Activated naive CD4-positive, alpha-beta T cell treated with anti-CD3 and anti-CD28 coated beads, Interleukin-2, amount 10 ng/mL, durations not matched to agents 7 days and 5 days (primary cell): ENCODE results near the gene TXNDC2.

Experiments
- CTCF ChIA-PET: fragments of 350-600 bp; sonication (Branson Sonifier 250); formaldehyde crosslinking; loops from one replicate; lab custom pipeline; 2021; ENCODE audit warnings: antibody characterized with exemption; lab: Charles Lee
- DNase-seq: peaks from one replicate; pipeline ENCODE4 v3.0.0-alpha.2; 2020
- H3K27ac Mint-ChIP-seq: one replicate; pipeline ENCODE4 v1.8.0; 2021; ENCODE audit warnings: mild to moderate bottlenecking, moderate library complexity, mixed read lengths
- H3K27me3 Mint-ChIP-seq: one replicate; pipeline ENCODE4 v1.8.0; 2021; ENCODE audit warnings: mild to moderate bottlenecking, mixed read lengths
- H3K36me3 Mint-ChIP-seq: one replicate; pipeline ENCODE4 v1.8.0; 2021; ENCODE audit warnings: mixed read lengths
- H3K4me1 Mint-ChIP-seq: one replicate; pipeline ENCODE4 v1.8.0; 2021; ENCODE audit warnings: mixed read lengths
- H3K4me3 Mint-ChIP-seq: one replicate; pipeline ENCODE4 v1.8.0; 2021; ENCODE audit warnings: mild to moderate bottlenecking, moderate library complexity, mixed read lengths
- H3K9me3 Mint-ChIP-seq: one replicate; pipeline ENCODE4 v1.8.0; 2021; ENCODE audit warnings: mixed read lengths

The TXNDC2 gene

GRCh38 chr18:9885170-9886004 is at the start of gene TXNDC2:
TSS of gene TXNDC2 (plus strand) at chr18:9885973. CDS start at chr18:9886681, 708 bp downstream.
- no peak for DNase-seq
- no peak within 1 kb of the TSS for H3K27ac Mint-ChIP-seq
- no peak within 1 kb of the TSS for H3K4me3 Mint-ChIP-seq
- CTCF ChIA-PET: no interaction called here
- H3K27me3 Mint-ChIP-seq: peaks cover 7% of the 10 kb centered on the region
- H3K9me3 Mint-ChIP-seq: no peaks in the 10 kb centered on the region
- H3K36me3 Mint-ChIP-seq: no peaks in the 10 kb centered on the region
- H3K4me1 Mint-ChIP-seq: no peaks in the 10 kb centered on the region

GRCh38 chr18:9838144-9838877 is 47.5 kb upstream of the TXNDC2 start:
- Mint-ChIP-seq H3K27me3 (peaks cover 6% of the 10 kb centered on the region), H3K27ac (no peak overlapping the region), H3K9me3 (no peaks in the 10 kb centered on the region), H3K4me3 (no peak overlapping the region), H3K36me3 (no peaks in the 10 kb centered on the region), H3K4me1 (no peaks in the 10 kb centered on the region)
- CTCF ChIA-PET: no interaction called here
- DNase-seq: no peak

GRCh38 chr18:9839211-9839610 is 46.6 kb upstream of the TXNDC2 start:
- peaks cover 6% of the 10 kb centered on the region for H3K27me3 Mint-ChIP-seq
- H3K27ac Mint-ChIP-seq: no peak overlapping the region
- H3K4me3 Mint-ChIP-seq: no peak overlapping the region
- H3K9me3 Mint-ChIP-seq: no peaks in the 10 kb centered on the region
- DNase-seq: no peak
- CTCF ChIA-PET: no interaction called here
- H3K4me1 Mint-ChIP-seq: no peaks in the 10 kb centered on the region
- H3K36me3 Mint-ChIP-seq: no peaks in the 10 kb centered on the region

- no peak overlapping the region for H3K27ac Mint-ChIP-seq
- H3K4me1 Mint-ChIP-seq: no peaks in the 10 kb centered on the region
- no peaks in the 10 kb centered on the region for H3K36me3 Mint-ChIP-seq
- H3K9me3 Mint-ChIP-seq: no peaks in the 10 kb centered on the region
- DNase-seq: no peak
- H3K4me3 Mint-ChIP-seq: no peak overlapping the region
- peaks cover 6% of the 10 kb centered on the region for H3K27me3 Mint-ChIP-seq
- CTCF ChIA-PET: no interaction called here
These were observed 45.9 kb upstream of the TXNDC2 start for GRCh38 chr18:9839853-9840252.

GRCh38 chr18:9841752-9842151 is 44.0 kb upstream of the TXNDC2 start:
- no peak for DNase-seq
- H3K4me3 Mint-ChIP-seq: no peak overlapping the region
- no peak overlapping the region for H3K27ac Mint-ChIP-seq
- H3K4me1 Mint-ChIP-seq: no peaks in the 10 kb centered on the region
- H3K27me3 Mint-ChIP-seq: peaks cover 3% of the 10 kb centered on the region
- CTCF ChIA-PET: no interaction called here
- H3K9me3 Mint-ChIP-seq: no peaks in the 10 kb centered on the region
- H3K36me3 Mint-ChIP-seq: no peaks in the 10 kb centered on the region

- DNase-seq: no peak
- Mint-ChIP-seq H3K36me3 (no peaks in the 10 kb centered on the region), H3K4me1 (no peaks in the 10 kb centered on the region), H3K4me3 (no peak overlapping the region), H3K9me3 (no peaks in the 10 kb centered on the region), H3K27ac (no peak overlapping the region), H3K27me3 (no peaks in the 10 kb centered on the region)
- CTCF ChIA-PET: no interaction called here
These were observed 43.3 kb upstream of the TXNDC2 start for GRCh38 chr18:9842448-9842847.

- CTCF ChIA-PET: no interaction called here
- Mint-ChIP-seq H3K9me3 (no peaks in the 10 kb centered on the region), H3K4me3 (no peak overlapping the region), H3K27ac (no peak overlapping the region), H3K36me3 (no peaks in the 10 kb centered on the region), H3K27me3 (peaks cover 15% of the 10 kb centered on the region), H3K4me1 (no peaks in the 10 kb centered on the region)
- no peak for DNase-seq
These were observed 40.5 kb upstream of the TXNDC2 start for GRCh38 chr18:9845256-9845655.

- Mint-ChIP-seq H3K27ac (no peak overlapping the region), H3K4me3 (no peak overlapping the region), H3K27me3 (peaks cover 18% of the 10 kb centered on the region)
These were observed 39.4 kb upstream of the TXNDC2 start for GRCh38 chr18:9846162-9846925.

GRCh38 chr18:9848170-9848879 is 37.4 kb upstream of the TXNDC2 start:
- DNase-seq: no peak
- Mint-ChIP-seq H3K36me3 (no peaks in the 10 kb centered on the region), H3K4me3 (no peak overlapping the region), H3K4me1 (no peaks in the 10 kb centered on the region), H3K27ac (no peak overlapping the region), H3K27me3 (peaks cover 18% of the 10 kb centered on the region), H3K9me3 (no peaks in the 10 kb centered on the region)
- CTCF ChIA-PET: no interaction called here

More at GRCh38 chr18:9846162-9846925, 39.4 kb upstream of the TXNDC2 start:
- Mint-ChIP-seq H3K4me1 (no peaks in the 10 kb centered on the region), H3K36me3 (no peaks in the 10 kb centered on the region), H3K9me3 (no peaks in the 10 kb centered on the region)
- CTCF ChIA-PET: no interaction called here
- no peak for DNase-seq

- no peaks in the 10 kb centered on the region for H3K9me3 Mint-ChIP-seq
- peaks cover 18% of the 10 kb centered on the region for H3K27me3 Mint-ChIP-seq
- H3K36me3 Mint-ChIP-seq: no peaks in the 10 kb centered on the region
- DNase-seq: no peak
- no peak overlapping the region for H3K4me3 Mint-ChIP-seq
- no peaks in the 10 kb centered on the region for H3K4me1 Mint-ChIP-seq
- H3K27ac Mint-ChIP-seq: no peak overlapping the region
- CTCF ChIA-PET: no interaction called here
These were observed 36.1 kb upstream of the TXNDC2 start for GRCh38 chr18:9849407-9850283.

GRCh38 chr18:9850309-9850708 is 35.5 kb upstream of the TXNDC2 start:
- CTCF ChIA-PET: no interaction called here

GRCh38 chr18:9851511-9851910 is 34.3 kb upstream of the TXNDC2 start:
- Mint-ChIP-seq H3K9me3 (no peaks in the 10 kb centered on the region), H3K27me3 (peaks cover 18% of the 10 kb centered on the region), H3K36me3 (no peaks in the 10 kb centered on the region), H3K27ac (no peak overlapping the region), H3K4me1 (no peaks in the 10 kb centered on the region), H3K4me3 (no peak overlapping the region)
- no peak for DNase-seq
- CTCF ChIA-PET: no interaction called here

More at GRCh38 chr18:9850309-9850708, 35.5 kb upstream of the TXNDC2 start:
- DNase-seq: no peak
- H3K4me3 Mint-ChIP-seq: no peak overlapping the region
- H3K36me3 Mint-ChIP-seq: no peaks in the 10 kb centered on the region
- H3K27ac Mint-ChIP-seq: no peak overlapping the region
- no peaks in the 10 kb centered on the region for H3K9me3 Mint-ChIP-seq
- H3K4me1 Mint-ChIP-seq: no peaks in the 10 kb centered on the region
- H3K27me3 Mint-ChIP-seq: peaks cover 18% of the 10 kb centered on the region
